HepG2 (cell line): ENCODE data around the gene HCRT. TPM values are rescaled to one million over a fixed set of nuclear protein-coding genes. Genes with fewer than 3 reads are reported as not detected.

ENCODE experiments used
- DR1 ChIP-seq: sonication (generic); formaldehyde crosslinking; IDR thresholded peaks from 2 replicates; pipeline ENCODE4 v1.8.0; 2021; ENCODE audit warnings: mild to moderate bottlenecking, missing genetic modification reagents, inconsistent platforms
- FOSL2 ChIP-seq: sonication (generic); formaldehyde crosslinking; IDR thresholded peaks from 2 replicates; pipeline ENCODE4 v1.4.0; 2020; ENCODE audit warnings: missing genetic modification reagents
- HCFC1 ChIP-seq: fragments of 150-350 bp; IDR thresholded peaks from 2 replicates; pipeline ENCODE4 v1.6.1; 2014; ENCODE audit warnings: low read depth, low read length
- ISL2 ChIP-seq: sonication (generic); formaldehyde crosslinking; IDR thresholded peaks from 2 replicates; pipeline ENCODE4 v1.5.0; 2020; ENCODE audit warnings: missing genetic modification reagents
- KDM6A ChIP-seq: IDR thresholded peaks from 2 replicates; pipeline ENCODE4 v1.6.1; 2016; ENCODE audit warnings: low read depth
- NFE2L1 ChIP-seq: sonication (generic); formaldehyde crosslinking; IDR thresholded peaks from 2 replicates; pipeline ENCODE4 v1.4.0; 2020; ENCODE audit warnings: missing genetic modification reagents, mild to moderate bottlenecking, borderline replicate concordance
- NR3C1 ChIP-seq: sonication (generic); formaldehyde crosslinking; IDR thresholded peaks from 2 replicates; pipeline ENCODE4 v1.4.0; 2020; ENCODE audit warnings: missing genetic modification reagents
- PHF21A ChIP-seq: sonication (generic); formaldehyde crosslinking; IDR thresholded peaks from 2 replicates; pipeline ENCODE4 v1.5.0; 2020; ENCODE audit warnings: mild to moderate bottlenecking, missing genetic modification reagents
- PLSCR1 ChIP-seq: sonication (generic); formaldehyde crosslinking; IDR thresholded peaks from 2 replicates; pipeline ENCODE4 v1.5.0; 2020; ENCODE audit warnings: missing genetic modification reagents, mild to moderate bottlenecking, borderline replicate concordance
- SAFB2 ChIP-seq: sonication (generic); formaldehyde crosslinking; IDR thresholded peaks from 2 replicates; pipeline ENCODE4 v1.5.1; 2020; ENCODE audit warnings: missing genetic modification reagents, low read depth, mild to moderate bottlenecking, borderline replicate concordance
- ZEB1 ChIP-seq: IDR thresholded peaks from 2 replicates; pipeline ENCODE4 v1.6.1; 2012; ENCODE audit warnings: mild to moderate bottlenecking, low read depth, inconsistent platforms; ENCODE audit not compliant: insufficient replicate concordance
- ZIK1 ChIP-seq: sonication (generic); formaldehyde crosslinking; IDR thresholded peaks from 2 replicates; pipeline ENCODE4 v1.5.0; 2020; ENCODE audit warnings: mild to moderate bottlenecking, low read depth, missing genetic modification reagents, borderline replicate concordance
- ZNF224 ChIP-seq: sonication (generic); formaldehyde crosslinking; IDR thresholded peaks from 2 replicates; pipeline ENCODE4 v1.5.0; 2020; ENCODE audit warnings: mild to moderate bottlenecking, missing genetic modification reagents
- ZNF225 ChIP-seq: sonication (generic); formaldehyde crosslinking; IDR thresholded peaks from 2 replicates; pipeline ENCODE4 v1.4.0; 2020; ENCODE audit warnings: mild to moderate bottlenecking, missing genetic modification reagents
- ZNF335 ChIP-seq: sonication (generic); formaldehyde crosslinking; IDR thresholded peaks from 2 replicates; pipeline ENCODE4 v1.4.0; 2020; ENCODE audit warnings: missing genetic modification reagents
- ZNF570 ChIP-seq: sonication (generic); formaldehyde crosslinking; IDR thresholded peaks from 2 replicates; pipeline ENCODE4 v1.4.0; 2020; ENCODE audit warnings: mild to moderate bottlenecking, missing genetic modification reagents, borderline replicate concordance
- ZNF713 ChIP-seq: sonication (generic); formaldehyde crosslinking; IDR thresholded peaks from 2 replicates; pipeline ENCODE4 v1.4.0; 2020; ENCODE audit warnings: mild to moderate bottlenecking, missing genetic modification reagents
- ZNF737 ChIP-seq: sonication (generic); formaldehyde crosslinking; IDR thresholded peaks from 2 replicates; pipeline ENCODE4 v1.5.0; 2020; ENCODE audit warnings: missing genetic modification reagents, mild to moderate bottlenecking, borderline replicate concordance
- ZNF782 ChIP-seq: sonication (generic); formaldehyde crosslinking; IDR thresholded peaks from 2 replicates; pipeline ENCODE4 v1.4.0; 2020; ENCODE audit warnings: missing genetic modification reagents, mild to moderate bottlenecking, borderline replicate concordance
- ZNF878 ChIP-seq: sonication (generic); formaldehyde crosslinking; IDR thresholded peaks from 2 replicates; pipeline ENCODE4 v1.8.1; 2023; ENCODE audit warnings: mild to moderate bottlenecking, missing genetic modification reagents, moderate library complexity
- ZNF879 ChIP-seq: sonication (generic); formaldehyde crosslinking; IDR thresholded peaks from 2 replicates; pipeline ENCODE4 v1.8.1; 2023; ENCODE audit warnings: missing genetic modification reagents
- polyA plus RNA-seq, 8 experiments: library from polyadenylated mRNA; depleted of rRNA in 3 of 8; stranded (reverse) in 7 of 8; unstranded in 1 of 8; fragments of >200 nt; fragmentation: Illumina TruSeq in 4 of 8; extraction: Trizol in 4 of 8; gene quantifications; 2 replicates each; pipeline versions ENCODE4 v1.2.1 to v1.2.3, GENCODE V29; 2011 to 2016; ENCODE audit warnings: low read depth in 4 of 8, missing spikeins in 1 of 8, mixed read lengths in 1 of 8; ENCODE audit not compliant: insufficient read depth in 1 of 8
- total RNA-seq, 5 experiments: library from RNA; depleted of rRNA; stranded (reverse); fragments of >200 nt; fragmentation: Illumina TruSeq; extraction: Trizol; gene quantifications; 2 replicates each; pipeline ENCODE4 v1.2.3, GENCODE V29; 2016; ENCODE audit warnings: low read depth in 1 of 5
- TF ChIP-seq, protein P1 (sequence below): sonication (generic); formaldehyde crosslinking; IDR thresholded peaks from 2 replicates; pipeline ENCODE4 v1.4.0; 2020; ENCODE audit warnings: missing genetic modification reagents
- TF ChIP-seq, protein P2 (sequence below): sonication (generic); formaldehyde crosslinking; IDR thresholded peaks from 2 replicates; pipeline ENCODE4 v1.4.0; 2020; ENCODE audit warnings: mild to moderate bottlenecking, missing genetic modification reagents
- TF ChIP-seq, protein P3 (sequence below), 2 experiments: sonication (generic) in 1 of 2; formaldehyde crosslinking in 1 of 2; IDR thresholded peaks; 2 replicates each; pipeline versions ENCODE4 v1.4.0 to v1.6.1; 2018 to 2020; ENCODE audit warnings: missing genetic modification reagents in 2 of 2, borderline replicate concordance in 1 of 2, low read depth in 1 of 2, mild to moderate bottlenecking in 1 of 2, missing biosample characterization in 1 of 2

Gene HCRT
- total and polyA plus RNA-seq, 2 of the 13 experiments (the other 11 are each of a cell fraction or from before 2014, with no cell fraction given), result not detected

- TF ChIP-seq ZIK1 (CRISPR knock-in tag), result peak; percentile 36; the same call in 1 of the 2 replicates
- peak; percentile 25; the same call in 1 of the 2 replicates for TF ChIP-seq FOSL2 (CRISPR knock-in tag)
- TF ChIP-seq ISL2, result peak; percentile 57
- TF ChIP-seq KDM6A (CRISPR knock-in tag), result no peak
- no peak for TF ChIP-seq ZNF878 (CRISPR knock-in tag)
- no peak for TF ChIP-seq ZNF879 (CRISPR knock-in tag)
- TF ChIP-seq, protein P1, sequence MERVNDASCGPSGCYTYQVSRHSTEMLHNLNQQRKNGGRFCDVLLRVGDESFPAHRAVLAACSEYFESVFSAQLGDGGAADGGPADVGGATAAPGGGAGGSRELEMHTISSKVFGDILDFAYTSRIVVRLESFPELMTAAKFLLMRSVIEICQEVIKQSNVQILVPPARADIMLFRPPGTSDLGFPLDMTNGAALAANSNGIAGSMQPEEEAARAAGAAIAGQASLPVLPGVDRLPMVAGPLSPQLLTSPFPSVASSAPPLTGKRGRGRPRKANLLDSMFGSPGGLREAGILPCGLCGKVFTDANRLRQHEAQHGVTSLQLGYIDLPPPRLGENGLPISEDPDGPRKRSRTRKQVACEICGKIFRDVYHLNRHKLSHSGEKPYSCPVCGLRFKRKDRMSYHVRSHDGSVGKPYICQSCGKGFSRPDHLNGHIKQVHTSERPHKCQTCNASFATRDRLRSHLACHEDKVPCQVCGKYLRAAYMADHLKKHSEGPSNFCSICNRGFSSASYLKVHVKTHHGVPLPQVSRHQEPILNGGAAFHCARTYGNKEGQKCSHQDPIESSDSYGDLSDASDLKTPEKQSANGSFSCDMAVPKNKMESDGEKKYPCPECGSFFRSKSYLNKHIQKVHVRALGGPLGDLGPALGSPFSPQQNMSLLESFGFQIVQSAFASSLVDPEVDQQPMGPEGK, result no peak
- no peak for TF ChIP-seq ZNF713 (CRISPR knock-in tag)
- peak; percentile 48; the same call in 1 of the 2 replicates for TF ChIP-seq DR1 (CRISPR knock-in tag)
- TF ChIP-seq ZNF737 (CRISPR knock-in tag), result no peak; the same call in 1 of the 2 replicates
- TF ChIP-seq ZNF782 (CRISPR knock-in tag), result no peak
- TF ChIP-seq ZNF225 (CRISPR knock-in tag), result peak; percentile 94
- no peak for TF ChIP-seq NR3C1 (CRISPR knock-in tag)
- no peak for TF ChIP-seq PLSCR1 (CRISPR knock-in tag)
- peak; percentile 86 for TF ChIP-seq ZNF335 (CRISPR knock-in tag)
- TF ChIP-seq ZEB1, result peak; percentile 28
- TF ChIP-seq SAFB2 (CRISPR knock-in tag), result no peak
- no peak; the same call in 1 of the 2 replicates for TF ChIP-seq ZNF224
- TF ChIP-seq PHF21A (CRISPR knock-in tag), result peak; percentile 69
- TF ChIP-seq HCFC1, result no peak; the same call in 1 of the 2 replicates
- TF ChIP-seq, protein P2, sequence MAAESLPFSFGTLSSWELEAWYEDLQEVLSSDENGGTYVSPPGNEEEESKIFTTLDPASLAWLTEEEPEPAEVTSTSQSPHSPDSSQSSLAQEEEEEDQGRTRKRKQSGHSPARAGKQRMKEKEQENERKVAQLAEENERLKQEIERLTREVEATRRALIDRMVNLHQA, result no peak
- no peak for TF ChIP-seq ZNF570 (CRISPR knock-in tag)
- TF ChIP-seq, protein P3, sequence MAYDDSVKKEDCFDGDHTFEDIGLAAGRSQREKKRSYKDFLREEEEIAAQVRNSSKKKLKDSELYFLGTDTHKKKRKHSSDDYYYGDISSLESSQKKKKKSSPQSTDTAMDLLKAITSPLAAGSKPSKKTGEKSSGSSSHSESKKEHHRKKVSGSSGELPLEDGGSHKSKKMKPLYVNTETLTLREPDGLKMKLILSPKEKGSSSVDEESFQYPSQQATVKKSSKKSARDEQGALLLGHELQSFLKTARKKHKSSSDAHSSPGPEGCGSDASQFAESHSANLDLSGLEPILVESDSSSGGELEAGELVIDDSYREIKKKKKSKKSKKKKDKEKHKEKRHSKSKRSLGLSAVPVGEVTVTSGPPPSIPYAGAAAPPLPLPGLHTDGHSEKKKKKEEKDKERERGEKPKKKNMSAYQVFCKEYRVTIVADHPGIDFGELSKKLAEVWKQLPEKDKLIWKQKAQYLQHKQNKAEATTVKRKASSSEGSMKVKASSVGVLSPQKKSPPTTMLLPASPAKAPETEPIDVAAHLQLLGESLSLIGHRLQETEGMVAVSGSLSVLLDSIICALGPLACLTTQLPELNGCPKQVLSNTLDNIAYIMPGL (CRISPR knock-in tag; IDR thresholded peaks at IDR 0.05; ENCODE audit: borderline replicate concordance in 1 of 2, low read depth in 1 of 2), result peak; percentile 43 to 56; a peak in 2 of 4 replicates
- TF ChIP-seq NFE2L1 (CRISPR knock-in tag), result no peak
These were observed 9.0 kb upstream of the HCRT start, which contains the start of gene GHDC (continued) for GRCh38 chr17:42193969-42194899.
